ENCODE data around the gene ARID1B.
A peak's percentile ranks its signal among the peaks of the same experiment; 100 is the strongest.

ARID1B gene

GRCh38 chr6:156776840-156777576 is at the start of gene ARID1B:
TSS of gene ARID1B (plus strand) at chr6:156777378. CDS start at chr6:156777681, 303 bp downstream.
- peak; percentile 52 to 63 for DNase-seq (ENCODE audit: low read depth in 2 of 2)

GRCh38 chr6:156727715-156728385 is 49.3 kb upstream of the ARID1B start:
- no peak for DNase-seq (ENCODE audit: low read depth in 2 of 2)

GRCh38 chr6:156729248-156729647 is 47.9 kb upstream of the ARID1B start:
- no peak for DNase-seq (ENCODE audit: low read depth in 2 of 2)

- DNase-seq (ENCODE audit: low read depth in 2 of 2) = no peak
Measured at GRCh38 chr6:156731396-156731795, 45.8 kb upstream of the ARID1B start.

GRCh38 chr6:156735751-156736150 is 41.4 kb upstream of the ARID1B start:
- no peak for DNase-seq (ENCODE audit: low read depth in 2 of 2)

- no peak for DNase-seq (ENCODE audit: low read depth in 2 of 2)
Measured at GRCh38 chr6:156740604-156741003, 36.6 kb upstream of the ARID1B start.

GRCh38 chr6:156741287-156742073 is 35.7 kb upstream of the ARID1B start:
- no peak for DNase-seq (ENCODE audit: low read depth in 2 of 2)

- no peak for DNase-seq (ENCODE audit: low read depth in 2 of 2)
Measured at GRCh38 chr6:156747715-156748114, 29.5 kb upstream of the ARID1B start.

- no peak for DNase-seq (ENCODE audit: low read depth in 2 of 2)
Measured at GRCh38 chr6:156748504-156748903, 28.7 kb upstream of the ARID1B start.

- DNase-seq (ENCODE audit: low read depth in 2 of 2) = no peak
Measured at GRCh38 chr6:156752666-156753301, 24.4 kb upstream of the ARID1B start.

GRCh38 chr6:156756630-156757610 is 20.3 kb upstream of the ARID1B start:
- no peak for DNase-seq (ENCODE audit: low read depth in 2 of 2)

GRCh38 chr6:156757849-156758248 is 19.3 kb upstream of the ARID1B start:
- DNase-seq (ENCODE audit: low read depth in 2 of 2) = no peak

- DNase-seq (ENCODE audit: low read depth in 2 of 2) = no peak
Measured at GRCh38 chr6:156760377-156760776, 16.8 kb upstream of the ARID1B start.

- no peak for DNase-seq (ENCODE audit: low read depth in 2 of 2)
Measured at GRCh38 chr6:156762547-156762946, 14.6 kb upstream of the ARID1B start.

GRCh38 chr6:156765117-156765516 is 12.1 kb upstream of the ARID1B start:
- DNase-seq (ENCODE audit: low read depth in 2 of 2) = no peak

- DNase-seq (ENCODE audit: low read depth in 2 of 2) = no peak
Measured at GRCh38 chr6:156767603-156768467, 9.3 kb upstream of the ARID1B start.

- no peak for DNase-seq (ENCODE audit: low read depth in 2 of 2)
Measured at GRCh38 chr6:156771047-156771446, 6.1 kb upstream of the ARID1B start.

- no peak for DNase-seq (ENCODE audit: low read depth in 2 of 2)
Measured at GRCh38 chr6:156771761-156772160, 5.4 kb upstream of the ARID1B start.

- DNase-seq (ENCODE audit: low read depth in 2 of 2) = no peak
Measured at GRCh38 chr6:156773476-156773875, 3.7 kb upstream of the ARID1B start.

All from stimulated activated CD4-positive, alpha-beta T cell treated with anti-CD3 and anti-CD28 coated beads, Interleukin-4, amount 100 ng/mL, for 48 hours (primary cell).